ENCODE measurements around the gene SLC25A25.
"Not testable (repeated sequence)": the region's sequence is repeated elsewhere in the genome, so short reads cannot be mapped to it uniquely, and the experiment has no call there.

Gene SLC25A25

GRCh38 chr9:128067645-128068385 is at the start of gene SLC25A25:
SLC25A25 (plus strand) TSS chr9:128068232; CDS start chr9:128068320, 88 bp downstream.
- peak; percentile 98 for DNase-seq

GRCh38 chr9:128020692-128021091 is 47.3 kb upstream of the SLC25A25 start:
- no peak for DNase-seq

GRCh38 chr9:128021098-128021497 is 46.9 kb upstream of the SLC25A25 start:
- no peak for DNase-seq

GRCh38 chr9:128022886-128023285 is 45.1 kb upstream of the SLC25A25 start:
- DNase-seq: no peak

- DNase-seq: not testable (repeated sequence)
These were observed 44.4 kb upstream of the SLC25A25 start for GRCh38 chr9:128023671-128024070.

- DNase-seq: no peak
These were observed 43.2 kb upstream of the SLC25A25 start for GRCh38 chr9:128024761-128025308.

- DNase-seq: no peak
These were observed 42.3 kb upstream of the SLC25A25 start for GRCh38 chr9:128025736-128026135.

- no peak for DNase-seq
These were observed 41.7 kb upstream of the SLC25A25 start for GRCh38 chr9:128026255-128026772.

- no peak for DNase-seq
These were observed 41.1 kb upstream of the SLC25A25 start for GRCh38 chr9:128026773-128027541.

- DNase-seq: no peak
These were observed 40.3 kb upstream of the SLC25A25 start for GRCh38 chr9:128027705-128028104.

GRCh38 chr9:128033609-128034008 is 34.4 kb upstream of the SLC25A25 start:
- no peak for DNase-seq

GRCh38 chr9:128034821-128035652 is 33.0 kb upstream of the SLC25A25 start:
- DNase-seq: peak; percentile 77

GRCh38 chr9:128036522-128036921 is 31.5 kb upstream of the SLC25A25 start:
- DNase-seq: not testable (repeated sequence)

GRCh38 chr9:128040783-128041182 is 27.2 kb upstream of the SLC25A25 start:
- DNase-seq: not testable (repeated sequence)

- DNase-seq: no peak
These were observed 26.0 kb upstream of the SLC25A25 start for GRCh38 chr9:128042043-128042442.

GRCh38 chr9:128043467-128043868 is 24.6 kb upstream of the SLC25A25 start:
- no peak for DNase-seq

GRCh38 chr9:128045409-128045808 is 22.6 kb upstream of the SLC25A25 start:
- not testable (repeated sequence) for DNase-seq

- DNase-seq: no peak
These were observed 22.2 kb upstream of the SLC25A25 start for GRCh38 chr9:128045831-128046230.

GRCh38 chr9:128047231-128047630 is 20.8 kb upstream of the SLC25A25 start:
- DNase-seq: no peak

GRCh38 chr9:128048663-128049062 is 19.4 kb upstream of the SLC25A25 start:
- DNase-seq: no peak

GRCh38 chr9:128049843-128050242 is 18.2 kb upstream of the SLC25A25 start:
- DNase-seq: no peak

- DNase-seq: no peak
These were observed 15.9 kb upstream of the SLC25A25 start for GRCh38 chr9:128051932-128052709.

Data from NCI-H146 (cell line).